ENCODE measurements around the gene CGB8.

GRCh38 chr19:49022116-49022515 lies 26.8 kb downstream of the CGB8 start:
- TF ChIP-seq CTCF (IDR thresholded peaks at IDR 0.05) = no peak
- no peak for TF ChIP-seq EP300 (IDR thresholded peaks at IDR 0.05)
